Measurements from ENCODE around the gene SEC31A. TPM values are rescaled to one million over a fixed set of nuclear protein-coding genes. Genes with fewer than 3 reads are reported as not detected.

Gene SEC31A
- total RNA-seq, 1 donor: 523 TPM

- H3K4me3 ChIP-seq (ENCODE audit: low read depth, low read length): no peak overlapping the region
- no peak for TF ChIP-seq CTCF (IDR thresholded peaks at IDR 0.05; ENCODE audit: insufficient read depth, low read depth, low read length)
- DNase-seq (ENCODE audit: low read depth): no peak
Observed at GRCh38 chr4:82814034-82814433, 76.9 kb downstream of the SEC31A start.

- H3K4me3 ChIP-seq (ENCODE audit: low read depth, low read length): no peak overlapping the region
- no peak for TF ChIP-seq CTCF (IDR thresholded peaks at IDR 0.05; ENCODE audit: insufficient read depth, low read depth, low read length)
- peak; percentile 45 for DNase-seq (ENCODE audit: low read depth)
Observed at GRCh38 chr4:82811838-82812341, 79.1 kb downstream of the SEC31A start.

- DNase-seq (ENCODE audit: low read depth): no peak
- H3K4me3 ChIP-seq (ENCODE audit: low read depth, low read length): no peak overlapping the region
- no peak for TF ChIP-seq CTCF (IDR thresholded peaks at IDR 0.05; ENCODE audit: insufficient read depth, low read depth, low read length)
Observed at GRCh38 chr4:82811392-82811791, 79.6 kb downstream of the SEC31A start.

GRCh38 chr4:82810176-82810575 is 80.8 kb downstream of the SEC31A start:
- H3K4me3 ChIP-seq (ENCODE audit: low read depth, low read length): no peak overlapping the region
- no peak for TF ChIP-seq CTCF (IDR thresholded peaks at IDR 0.05; ENCODE audit: insufficient read depth, low read depth, low read length)
- no peak for DNase-seq (ENCODE audit: low read depth)

- no peak for DNase-seq (ENCODE audit: low read depth)
- no peak overlapping the region for H3K4me3 ChIP-seq (ENCODE audit: low read depth, low read length)
- TF ChIP-seq CTCF (IDR thresholded peaks at IDR 0.05; ENCODE audit: insufficient read depth, low read depth, low read length): no peak
Observed at GRCh38 chr4:82809619-82810018, 81.3 kb downstream of the SEC31A start.

- no peak overlapping the region for H3K4me3 ChIP-seq (ENCODE audit: low read depth, low read length)
- no peak for TF ChIP-seq CTCF (IDR thresholded peaks at IDR 0.05; ENCODE audit: insufficient read depth, low read depth, low read length)
- DNase-seq (ENCODE audit: low read depth): no peak
Observed at GRCh38 chr4:82803746-82804145, 87.2 kb downstream of the SEC31A start.

GRCh38 chr4:82802911-82803310 is 88.0 kb downstream of the SEC31A start:
- no peak overlapping the region for H3K4me3 ChIP-seq (ENCODE audit: low read depth, low read length)
- TF ChIP-seq CTCF (IDR thresholded peaks at IDR 0.05; ENCODE audit: insufficient read depth, low read depth, low read length): no peak
- DNase-seq (ENCODE audit: low read depth): no peak

Data from fibroblast of villous mesenchyme (primary cell).